Raji (cell line): ENCODE measurements around the gene PPP1R1A.

Source experiments
- POLR2A ChIP-seq: IDR thresholded peaks from 2 replicates; pipeline ENCODE4 v1.6.1; 2011; ENCODE audit warnings: low read depth, low read length, control low read depth; ENCODE audit not compliant: insufficient read depth

Gene PPP1R1A

DNA sequence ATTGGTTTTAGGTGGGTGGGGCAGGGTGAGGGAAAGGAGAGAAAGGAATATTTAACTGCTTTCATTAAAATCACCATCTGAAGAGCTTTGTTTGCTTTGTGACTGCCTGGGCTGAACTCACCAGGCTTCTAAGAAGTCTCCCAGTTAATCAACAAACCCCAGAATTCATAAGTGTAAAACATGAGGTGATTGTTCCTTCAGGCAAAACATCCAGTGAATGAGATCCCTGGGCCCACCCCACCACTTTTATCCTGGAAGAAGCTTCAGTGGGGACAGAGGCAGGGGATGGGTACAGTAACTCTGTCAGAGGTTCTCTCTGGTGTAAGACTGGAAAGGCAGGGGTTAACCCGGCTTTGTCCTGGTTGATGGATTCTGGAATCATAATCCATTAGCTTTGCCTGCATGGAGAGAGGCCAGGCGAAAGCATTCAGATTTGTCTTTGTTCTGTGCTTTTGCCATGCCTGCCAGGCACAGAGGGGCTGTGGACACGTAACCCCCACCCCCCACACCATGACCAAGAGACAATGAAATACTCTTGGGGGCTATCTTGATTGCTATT, 22.4 kb downstream of the PPP1R1A start:
- TF ChIP-seq POLR2A, result no peak

DNA sequence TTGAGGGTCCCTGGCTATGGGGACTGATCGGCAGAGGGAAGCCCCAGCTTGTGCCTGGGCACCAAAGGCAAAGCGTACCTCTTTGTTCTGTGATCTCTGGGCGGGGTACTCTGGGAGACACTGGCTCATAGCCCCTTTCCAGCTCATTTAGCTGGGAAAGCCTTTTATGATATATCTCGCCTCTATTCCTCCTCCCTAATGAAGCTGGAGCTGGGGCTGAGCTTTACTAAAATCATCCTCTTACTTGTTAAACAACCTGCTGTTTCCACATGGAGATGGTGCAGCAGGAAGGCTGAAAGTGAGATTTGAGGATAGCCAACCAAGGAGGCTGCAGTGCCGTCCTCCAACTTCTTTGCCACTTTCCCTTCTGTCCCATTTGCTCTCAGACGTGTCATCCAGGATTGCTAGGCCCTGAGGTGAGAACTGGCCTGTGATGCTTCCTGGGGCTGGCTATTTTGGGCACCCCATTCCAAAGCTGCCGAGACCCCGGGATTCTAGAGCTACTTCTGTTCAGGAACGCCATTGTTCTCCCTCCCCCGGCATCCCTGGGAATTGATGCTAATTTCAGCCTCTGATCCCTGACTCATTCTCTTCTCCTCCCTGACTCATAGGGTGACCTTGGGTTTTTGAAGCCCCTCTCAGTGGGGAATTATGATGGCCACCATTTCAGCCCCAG, 23.0 kb downstream of the PPP1R1A start:
- no peak for TF ChIP-seq POLR2A

DNA sequence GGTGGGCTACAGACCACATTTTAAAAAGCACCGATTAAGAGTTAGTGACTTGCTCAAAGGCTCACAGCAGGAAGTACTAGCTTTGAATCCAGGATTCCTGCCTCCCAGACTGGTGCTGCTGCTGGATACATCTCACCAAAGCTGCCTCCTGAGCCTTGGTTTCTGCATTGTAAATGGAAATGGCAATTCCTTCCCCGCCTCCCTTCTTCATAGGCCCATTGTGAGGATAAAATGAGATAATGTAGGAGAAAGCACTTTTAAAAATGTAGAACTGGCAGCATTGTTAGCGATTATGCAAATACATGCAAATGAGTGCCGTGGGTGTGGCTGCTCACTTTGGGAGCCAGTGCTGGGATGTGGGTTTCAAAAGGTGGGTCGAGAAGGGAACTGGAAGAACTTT, 23.7 kb downstream of the PPP1R1A start:
- TF ChIP-seq POLR2A, result no peak

DNA sequence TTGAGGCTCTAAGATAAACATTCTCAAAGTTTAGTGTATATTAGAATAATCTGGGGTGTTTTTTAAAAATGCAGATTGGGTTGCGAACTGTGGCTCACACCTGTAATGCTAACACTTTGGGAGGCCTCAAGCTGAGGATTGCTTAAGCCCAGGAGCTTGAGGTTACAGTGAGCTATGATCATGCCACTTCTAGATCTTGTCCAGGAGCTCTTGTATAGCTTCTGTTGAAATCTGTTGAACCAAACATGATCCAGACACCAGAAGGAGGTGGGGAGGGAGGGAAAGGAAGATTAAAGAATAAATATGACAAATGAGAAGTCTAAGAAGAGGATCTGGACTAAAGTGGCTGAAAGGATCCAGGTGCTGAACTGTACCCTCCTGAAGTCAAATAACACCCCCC, 24.7 kb downstream of the PPP1R1A start:
- no peak for TF ChIP-seq POLR2A

DNA sequence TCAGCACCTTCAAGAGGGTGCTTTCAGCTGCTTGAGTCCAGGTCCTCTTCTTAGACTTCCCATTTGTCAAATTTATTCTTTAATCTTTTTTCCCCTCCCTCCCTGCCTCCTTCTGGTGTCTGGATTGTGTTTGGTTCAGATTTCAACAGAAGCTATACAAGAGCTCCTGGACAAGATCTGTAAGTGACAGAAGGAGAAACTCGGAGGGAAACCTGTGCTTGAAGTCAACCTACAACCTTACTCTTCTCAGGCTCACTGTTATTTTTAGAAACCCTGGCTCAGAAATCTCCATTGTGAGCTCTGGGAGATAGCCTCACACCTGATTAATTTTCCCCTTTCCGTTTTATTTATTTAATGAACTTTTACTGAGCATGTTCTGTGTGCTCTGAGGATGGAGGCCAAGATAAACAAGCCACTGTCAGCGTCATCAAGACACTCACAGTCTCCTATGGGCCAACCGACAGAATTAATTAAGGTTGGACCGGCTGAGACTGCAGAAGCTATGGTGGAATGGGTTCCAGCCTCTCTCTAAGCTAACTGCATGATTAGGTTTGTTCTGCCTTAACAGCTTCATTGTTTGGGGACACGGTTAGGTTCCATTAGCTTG, 25.6 kb downstream of the PPP1R1A start:
- no peak for TF ChIP-seq POLR2A

DNA sequence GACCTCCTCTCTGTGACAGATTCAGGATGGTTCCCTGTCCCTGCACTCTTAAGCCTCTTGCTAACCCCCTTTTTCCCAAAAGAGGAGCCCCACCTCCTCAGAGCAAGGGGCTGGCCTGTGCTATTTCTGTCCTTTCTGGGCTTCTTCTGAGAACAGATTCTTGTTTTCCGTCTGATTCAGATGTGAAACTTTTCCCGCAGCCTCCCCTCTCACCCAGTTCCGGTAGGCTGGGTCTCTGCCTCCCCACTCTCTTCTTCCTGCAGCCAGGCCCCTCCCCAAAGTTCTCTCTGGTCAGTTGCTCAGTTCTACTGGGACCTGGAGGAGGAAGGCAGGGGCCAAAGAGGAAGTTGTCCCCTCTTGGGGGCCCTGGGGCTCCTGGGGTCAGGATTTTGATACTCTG, 27.3 kb downstream of the PPP1R1A start:
- no peak for TF ChIP-seq POLR2A

DNA sequence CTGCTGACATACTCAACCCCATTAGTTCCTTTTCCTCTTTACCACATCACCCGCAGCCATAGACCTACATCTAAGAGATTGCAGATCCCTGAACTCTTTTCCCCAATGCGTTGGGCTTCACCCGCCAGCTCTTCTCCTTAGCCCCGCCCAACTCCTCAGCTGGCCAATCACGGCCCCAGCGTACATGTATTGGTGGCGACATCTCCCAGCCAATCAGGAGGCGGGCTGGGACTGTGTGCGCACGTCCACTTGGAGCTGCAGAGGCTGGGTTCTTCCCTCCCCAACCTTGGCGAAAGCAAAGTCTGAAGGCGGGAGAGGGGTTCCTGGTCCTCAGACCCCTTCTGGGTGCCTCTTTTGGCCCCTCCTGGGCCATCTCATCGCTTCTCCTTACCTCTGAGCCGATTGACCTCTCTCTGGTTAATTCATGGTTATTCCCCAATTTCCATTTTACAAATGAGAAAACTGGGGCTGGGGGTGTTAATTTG, 28.0 kb downstream of the PPP1R1A start:
- TF ChIP-seq POLR2A, result no peak

DNA sequence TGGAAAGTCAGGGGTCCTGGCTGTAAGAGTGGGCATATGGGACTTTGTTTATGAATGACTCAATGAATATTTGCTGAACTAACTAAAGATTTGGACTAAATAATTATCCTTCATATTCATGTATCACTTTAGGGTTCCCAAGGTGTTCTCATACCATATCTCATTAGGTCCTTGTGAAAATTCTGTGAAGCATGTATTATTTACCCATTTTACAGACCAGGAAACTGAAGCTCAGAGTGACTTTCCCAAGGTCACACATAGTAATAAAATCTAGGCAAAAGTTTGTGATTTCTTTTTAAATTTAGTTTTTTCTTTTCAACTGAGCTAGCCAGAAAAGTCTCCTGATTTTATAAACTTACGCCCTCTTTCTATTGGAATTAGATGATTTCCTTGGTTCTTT, 29.7 kb downstream of the PPP1R1A start:
- no peak for TF ChIP-seq POLR2A

DNA sequence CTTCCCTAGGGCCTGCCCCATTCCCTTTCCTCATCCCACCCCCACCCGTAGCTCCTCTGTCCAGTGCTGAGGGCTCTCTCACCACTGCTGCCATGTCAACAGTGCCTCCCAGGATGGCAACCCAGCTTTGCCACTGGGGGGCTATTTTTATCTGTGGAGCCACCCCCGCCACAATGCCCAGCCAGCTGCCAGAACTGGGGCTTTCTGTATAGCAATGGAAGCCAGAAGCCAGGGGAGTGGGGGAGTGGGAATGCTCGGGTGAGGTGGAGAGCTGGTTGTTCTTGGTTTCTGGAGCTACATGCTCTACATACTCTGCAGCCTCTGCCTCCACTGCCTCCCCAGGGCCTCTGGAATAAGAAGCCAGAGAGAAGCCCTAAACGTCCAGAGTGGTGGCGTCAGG, 30.1 kb downstream of the PPP1R1A start:
- no peak for TF ChIP-seq POLR2A

DNA sequence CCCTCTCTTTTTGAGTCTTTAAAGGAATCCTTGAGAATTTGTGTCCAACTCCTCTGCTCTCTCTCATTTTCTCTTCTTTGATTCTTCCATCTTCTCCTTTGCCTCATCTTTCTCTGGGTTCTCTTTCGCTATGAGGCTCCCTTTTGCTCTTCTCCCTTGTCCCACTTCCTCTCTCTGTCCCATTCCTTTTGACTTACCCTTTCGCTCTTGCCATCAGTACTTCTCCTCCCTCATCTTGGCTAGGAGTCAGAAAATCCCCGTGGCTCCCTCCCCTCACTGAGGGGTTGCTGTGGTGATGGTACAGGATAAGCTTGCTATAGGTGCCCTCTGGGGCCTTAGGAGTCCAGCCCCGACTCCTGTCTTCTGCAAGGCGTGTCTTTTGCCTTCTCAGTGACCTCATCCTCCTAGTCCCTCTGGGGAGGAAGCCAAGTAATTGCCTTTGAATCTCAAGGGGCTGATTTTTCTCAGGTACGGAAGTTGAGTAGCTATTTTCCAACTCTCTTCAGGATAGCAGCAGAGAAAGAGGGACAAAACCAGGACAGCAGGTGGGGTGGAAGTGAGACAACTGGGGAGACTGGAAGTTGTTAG, 32.7 kb downstream of the PPP1R1A start:
- no peak for TF ChIP-seq POLR2A

DNA sequence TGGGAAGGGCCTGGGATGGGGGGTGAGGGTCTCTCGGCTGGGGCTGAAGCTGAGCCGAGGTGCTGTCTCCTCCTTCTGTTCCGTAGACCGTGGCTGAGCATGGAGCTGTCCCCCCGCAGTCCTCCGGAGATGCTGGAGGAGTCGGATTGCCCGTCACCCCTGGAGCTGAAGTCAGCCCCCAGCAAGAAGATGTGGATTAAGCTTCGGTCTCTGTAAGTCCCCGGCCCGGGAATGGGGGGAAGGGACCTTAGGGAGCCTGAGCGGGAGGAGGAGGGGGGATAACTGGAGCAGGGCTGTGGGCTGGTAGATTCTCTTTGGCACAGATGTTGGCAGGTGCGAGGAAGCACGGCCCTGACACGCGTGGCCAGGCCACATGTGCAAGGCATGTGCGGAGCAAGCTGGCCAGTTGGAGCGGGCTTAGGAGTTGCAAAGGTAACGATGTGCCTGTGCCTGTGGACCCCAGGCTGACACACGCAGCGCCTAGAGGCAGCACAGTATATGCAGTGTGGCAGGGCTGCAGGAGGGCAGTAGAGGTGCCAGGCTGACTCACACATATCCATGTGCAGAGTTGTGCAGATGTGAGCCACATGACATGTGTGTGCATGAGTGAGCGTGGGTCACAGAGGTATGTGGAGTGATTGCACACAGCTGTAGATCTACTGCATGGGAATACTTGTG, 38.5 kb downstream of the PPP1R1A start:
- no peak for TF ChIP-seq POLR2A

DNA sequence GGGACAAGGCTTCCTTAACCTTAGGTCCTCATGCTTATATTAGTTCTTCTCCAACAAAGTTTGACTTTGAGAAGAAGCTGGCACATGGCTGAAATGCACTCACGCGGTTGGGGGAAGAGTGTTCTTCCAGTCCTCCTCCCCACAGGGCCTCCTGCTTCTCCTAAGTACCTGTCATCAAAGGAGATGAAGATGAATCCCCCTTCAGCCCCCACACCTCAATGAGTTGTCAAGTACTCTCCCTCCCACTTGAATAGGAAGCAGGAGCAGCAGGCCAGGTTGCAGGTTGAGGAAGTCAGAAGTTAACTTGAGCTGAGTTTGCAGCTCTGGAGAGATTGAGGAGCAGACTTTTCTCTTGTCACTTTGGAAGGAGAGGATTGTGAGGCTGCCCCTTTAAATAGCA, 41.9 kb downstream of the PPP1R1A start:
- no peak for TF ChIP-seq POLR2A

DNA sequence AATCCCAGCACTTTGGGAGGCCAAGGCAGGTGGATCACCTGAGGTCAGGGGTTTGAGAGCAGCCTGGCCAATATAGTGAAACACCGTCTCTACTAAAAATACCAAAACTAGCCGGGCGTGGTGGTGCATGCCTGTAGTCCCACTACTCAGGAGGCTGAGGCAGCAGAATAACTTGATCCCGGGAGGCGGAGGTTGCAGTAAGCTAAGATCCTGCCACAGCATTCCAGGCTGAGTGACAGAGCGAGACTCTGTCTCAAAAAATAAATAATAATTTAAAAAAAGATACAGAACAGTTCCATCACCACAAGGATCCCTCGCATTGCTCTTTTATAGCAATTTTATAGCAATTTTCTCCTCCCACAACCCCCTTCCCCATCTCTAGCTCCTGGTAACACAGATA, 43.7 kb downstream of the PPP1R1A start:
- no peak for TF ChIP-seq POLR2A

DNA sequence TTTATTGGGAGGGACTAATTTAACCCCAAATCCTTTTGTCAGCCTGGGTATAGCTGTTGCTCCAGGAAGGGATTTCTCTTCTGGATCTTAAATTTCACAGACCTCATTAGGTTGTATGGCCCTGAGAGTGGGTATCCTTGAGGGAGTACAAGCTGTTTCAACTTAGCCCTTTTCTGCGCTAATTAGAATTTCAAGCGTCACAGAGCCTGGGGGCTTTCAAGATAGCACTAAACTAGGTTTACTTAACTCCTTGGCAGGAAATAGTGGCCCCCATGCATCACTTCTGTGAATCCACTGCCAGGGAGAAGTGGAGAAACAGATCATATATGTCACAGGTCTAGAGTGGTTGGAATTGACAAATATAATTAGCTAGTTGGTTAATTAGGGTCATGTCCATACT, 44.9 kb downstream of the PPP1R1A start:
- TF ChIP-seq POLR2A, result no peak

DNA sequence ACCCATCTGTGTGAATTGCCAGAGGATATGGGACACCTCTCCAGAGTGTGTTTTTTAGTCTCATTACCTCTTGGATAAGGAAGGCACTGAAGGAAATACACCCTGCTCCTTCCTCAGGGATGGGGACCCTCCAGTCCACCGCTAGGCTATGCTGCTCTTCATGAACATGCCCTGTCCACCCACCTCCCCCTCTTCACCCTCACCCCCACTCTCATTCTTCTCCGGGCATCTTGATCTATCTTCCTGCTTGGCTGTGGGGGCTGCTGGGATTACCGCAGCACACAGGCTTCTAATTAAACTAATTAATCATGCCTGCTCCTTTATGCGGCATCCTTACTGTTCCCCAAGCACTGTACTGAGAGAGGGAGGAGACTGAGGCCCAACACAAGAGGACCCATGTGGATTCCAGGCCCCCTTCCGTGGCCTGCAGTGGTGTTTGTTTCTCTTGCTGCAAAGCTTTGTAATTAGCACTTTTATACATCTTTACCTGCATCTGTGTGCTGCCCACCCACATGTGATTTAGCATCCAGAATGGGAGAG, 46.6 kb downstream of the PPP1R1A start:
- no peak for TF ChIP-seq POLR2A
